Peyer's patch (tissue), 4 donors: Measurements from ENCODE around the gene HS6ST3. TPM values are rescaled to one million over a fixed set of nuclear protein-coding genes. Genes with fewer than 3 reads are reported as not detected.

Experiments used
- DNase-seq, 3 donors: peaks; one replicate each; pipeline ENCODE4 v3.0.0-alpha.2; 2017 to 2019
- H3K27ac ChIP-seq, 4 donors: fragments of 200-600 bp; sonication (generic); one replicate each; pipeline ENCODE4 v1.5.1; 2016 to 2019
- H3K27me3 ChIP-seq, 2 donors: fragments of 200-600 bp; sonication (generic); one replicate each; pipeline ENCODE4 v1.5.1; 2019
- H3K36me3 ChIP-seq, 3 donors: fragments of 200-600 bp; sonication (generic); one replicate each; pipeline ENCODE4 v1.5.1; 2016 to 2019
- H3K4me1 ChIP-seq, 4 donors: fragments of 200-600 bp; sonication (generic); one replicate each; pipeline ENCODE4 v1.5.1; 2016 to 2019
- H3K4me3 ChIP-seq, 4 donors: fragments of 200-600 bp; sonication (generic); 1 replicate in 3 of 4; 2 replicates in 1 of 4; pipeline ENCODE4 v1.5.1; 2016 to 2019; ENCODE audit warnings: mild to moderate bottlenecking in 1 of 4
- H3K9me3 ChIP-seq, 4 donors: fragments of 200-600 bp; sonication (generic); one replicate each; pipeline ENCODE4 v1.5.1; 2016 to 2019; ENCODE audit warnings: mild to moderate bottlenecking in 1 of 4
- CTCF ChIP-seq, 6 experiments: fragments of 450-650 bp in 4 of 6; fragments of 200-600 bp in 2 of 6; sonication (generic) in 1 of 6; IDR thresholded peaks; one replicate each; pipeline ENCODE4 v1.5.1; 2017 to 2019; ENCODE audit warnings: antibody characterized with exemption in 6 of 6, mild to moderate bottlenecking in 3 of 6, moderate library complexity in 1 of 6
- POLR2A ChIP-seq, 2 donors: fragments of 450-650 bp; IDR thresholded peaks; one replicate each; pipeline ENCODE4 v1.5.1; 2017; ENCODE audit warnings: antibody characterized with exemption in 2 of 2, mild to moderate bottlenecking in 2 of 2, moderate library complexity in 2 of 2
- total RNA-seq, 4 donors: library from RNA; depleted of rRNA; stranded (reverse); fragments of >200 nt; gene quantifications; one replicate each; pipeline ENCODE4 v1.1.0, GENCODE V29; 2016

HS6ST3 gene
- total RNA-seq, 4 donors from 2014 or later: 0.09 TPM; not detected in 3

GRCh38 chr13:96172066-96172465 lies 82.2 kb downstream of the HS6ST3 start:
- Histone ChIP-seq H3K27ac (no peak overlapping the region), H3K4me3 (no peak overlapping the region), H3K27me3 (no peaks in the 10 kb centered on the region), H3K36me3 (no peaks in the 10 kb centered on the region), H3K9me3 (no peaks in the 10 kb centered on the region), H3K4me1 (no peaks in the 10 kb centered on the region)
- DNase-seq: no peak
- no peak for TF ChIP-seq CTCF (IDR thresholded peaks at IDR 0.05)
- no peak for TF ChIP-seq POLR2A (IDR thresholded peaks at IDR 0.05)

DNA sequence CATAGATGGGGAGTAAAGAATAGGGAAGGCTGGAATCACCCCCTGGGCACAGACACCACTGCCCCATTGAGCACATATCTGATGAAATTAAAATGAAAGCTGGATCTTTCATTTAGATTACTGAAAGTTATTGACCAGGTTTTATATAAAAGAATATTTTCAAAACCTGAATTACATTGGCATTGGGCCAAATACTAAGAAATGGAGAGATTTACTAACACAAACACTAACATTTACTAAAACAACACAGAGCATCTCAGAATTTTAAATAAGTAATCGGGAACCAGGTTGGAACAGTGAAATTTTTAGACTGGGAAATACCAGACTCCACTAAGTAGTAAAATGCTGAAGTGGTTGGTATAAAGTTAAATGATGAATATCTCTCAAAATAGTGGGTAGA lies 88.9 kb downstream of the HS6ST3 start:
- DNase-seq: no peak
- Histone ChIP-seq H3K4me1 (no peaks in the 10 kb centered on the region), H3K9me3 (no peaks in the 10 kb centered on the region), H3K27ac (no peak overlapping the region), H3K36me3 (no peaks in the 10 kb centered on the region), H3K27me3 (no peaks in the 10 kb centered on the region), H3K4me3 (no peak overlapping the region)
- TF ChIP-seq CTCF (IDR thresholded peaks at IDR 0.05) (no peak), POLR2A (IDR thresholded peaks at IDR 0.05) (no peak)

GRCh38 chr13:96179309-96179708 lies 89.4 kb downstream of the HS6ST3 start:
- Histone ChIP-seq H3K4me1 (no peaks in the 10 kb centered on the region), H3K27ac (no peak overlapping the region), H3K36me3 (no peaks in the 10 kb centered on the region), H3K4me3 (no peak overlapping the region), H3K9me3 (no peaks in the 10 kb centered on the region), H3K27me3 (no peaks in the 10 kb centered on the region)
- no peak for DNase-seq
- TF ChIP-seq POLR2A (IDR thresholded peaks at IDR 0.05): no peak
- TF ChIP-seq CTCF (IDR thresholded peaks at IDR 0.05): no peak

- Histone ChIP-seq H3K4me1 (no peaks in the 10 kb centered on the region), H3K27me3 (no peaks in the 10 kb centered on the region), H3K9me3 (no peaks in the 10 kb centered on the region), H3K27ac (no peak overlapping the region), H3K36me3 (no peaks in the 10 kb centered on the region), H3K4me3 (no peak overlapping the region)
- no peak for DNase-seq
- TF ChIP-seq POLR2A (IDR thresholded peaks at IDR 0.05) (no peak), CTCF (IDR thresholded peaks at IDR 0.05) (no peak)
These were observed 92.0 kb downstream of the HS6ST3 start for GRCh38 chr13:96181911-96182310.

- Histone ChIP-seq H3K4me3 (no peak overlapping the region), H3K4me1 (no peaks in the 10 kb centered on the region), H3K36me3 (no peaks in the 10 kb centered on the region), H3K27me3 (no peaks in the 10 kb centered on the region), H3K9me3 (no peaks in the 10 kb centered on the region), H3K27ac (no peak overlapping the region)
- no peak for DNase-seq
- TF ChIP-seq CTCF (IDR thresholded peaks at IDR 0.05) (no peak), POLR2A (IDR thresholded peaks at IDR 0.05) (no peak)
These were observed 95.9 kb downstream of the HS6ST3 start for GRCh38 chr13:96185818-96186217.

DNA sequence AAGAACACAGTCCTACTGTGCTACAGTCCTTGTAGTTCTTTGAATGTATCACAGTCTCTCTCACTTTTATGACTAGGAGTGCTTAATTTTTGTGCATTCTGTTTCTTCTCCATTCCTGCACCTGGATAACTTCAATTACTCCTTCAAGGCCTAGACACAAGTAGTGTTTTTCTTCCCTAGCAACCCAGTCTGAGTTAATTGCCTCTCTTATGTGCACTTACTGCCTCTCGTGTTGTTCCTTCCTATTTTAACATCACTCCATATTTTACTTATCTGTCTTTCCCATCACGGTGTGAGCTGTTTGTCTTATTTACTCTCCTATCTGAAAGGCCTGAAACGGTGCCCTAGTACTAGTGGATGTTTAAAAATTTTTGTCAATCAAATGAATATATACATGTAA lies 101.5 kb downstream of the HS6ST3 start:
- no peak for DNase-seq
- Histone ChIP-seq H3K36me3 (no peaks in the 10 kb centered on the region), H3K27me3 (no peaks in the 10 kb centered on the region), H3K27ac (no peak overlapping the region), H3K4me3 (no peak overlapping the region), H3K4me1 (no peaks in the 10 kb centered on the region), H3K9me3 (no peaks in the 10 kb centered on the region)
- TF ChIP-seq POLR2A (IDR thresholded peaks at IDR 0.05) (no peak), CTCF (IDR thresholded peaks at IDR 0.05) (no peak)
